Stimulated activated naive B cell treated with anti-CD40 and anti-IgM and Interleukin-4, amounts not matched to agents 10 μg/mL and 1 μg/mL and 100 μg/mL, for 72 hours (primary cell): ENCODE data around the gene MICALL1.

ENCODE experiments used
- ATAC-seq, 2 donors: fragments of 150-1000 bp; cut with Tn5 transposase; replicated peaks; 2 replicates each; pipeline ENCODE4 v1.10.0; 2021; ENCODE audit warnings: moderate library complexity in 1 of 2
- DNase-seq: peaks from one replicate; pipeline ENCODE4 v3.0.0; 2021
- H3K27ac Mint-ChIP-seq: one replicate; pipeline ENCODE4 v1.8.0; 2022; ENCODE audit warnings: mild to moderate bottlenecking, mixed read lengths
- H3K27me3 Mint-ChIP-seq, 2 donors: one replicate each; pipeline ENCODE4 v1.8.0; 2022; ENCODE audit warnings: mixed read lengths in 2 of 2
- H3K36me3 Mint-ChIP-seq, 2 donors: one replicate each; pipeline ENCODE4 v1.8.0; 2022; ENCODE audit warnings: mixed read lengths in 2 of 2, mild to moderate bottlenecking in 1 of 2
- H3K4me1 Mint-ChIP-seq, 2 donors: one replicate each; pipeline ENCODE4 v1.8.0; 2022; ENCODE audit warnings: mixed read lengths in 2 of 2, mild to moderate bottlenecking in 1 of 2
- H3K4me3 Mint-ChIP-seq, 2 donors: one replicate each; pipeline ENCODE4 v1.8.0; 2022; ENCODE audit warnings: mild to moderate bottlenecking in 2 of 2, mixed read lengths in 2 of 2, moderate library complexity in 1 of 2
- H3K9me3 Mint-ChIP-seq, 2 donors: one replicate each; pipeline ENCODE4 v1.8.0; 2022; ENCODE audit warnings: mixed read lengths in 2 of 2, mild to moderate bottlenecking in 1 of 2

The MICALL1 gene

GRCh38 chr22:37896181-37896592 lies 9.9 kb upstream of the MICALL1 start:
- Mint-ChIP-seq H3K4me3 (peak overlapping the region in 1 of 2 donors; percentile 22), H3K27me3 (no peaks in the 10 kb centered on the region), H3K9me3 (no peaks in the 10 kb centered on the region), H3K36me3 (peaks cover 19% of the 10 kb centered on the region in 2 donors), H3K27ac (peak overlapping the region; percentile 93), H3K4me1 (peaks cover 7 to 23% of the 10 kb centered on the region in 2 donors)
- no peak for DNase-seq
- peak; percentile 88 to 90 for ATAC-seq

GRCh38 chr22:37896939-37897338 lies 9.2 kb upstream of the MICALL1 start:
- Mint-ChIP-seq H3K27me3 (no peaks in the 10 kb centered on the region), H3K9me3 (no peaks in the 10 kb centered on the region), H3K36me3 (peaks cover 13 to 14% of the 10 kb centered on the region in 2 donors), H3K4me3 (no peak overlapping the region), H3K4me1 (peaks cover 7 to 23% of the 10 kb centered on the region in 2 donors), H3K27ac (peak overlapping the region; percentile 93)
- ATAC-seq: no peak
- DNase-seq: no peak

- H3K9me3 Mint-ChIP-seq: no peaks in the 10 kb centered on the region
- peaks cover 7 to 23% of the 10 kb centered on the region in 2 donors for H3K4me1 Mint-ChIP-seq
- peak overlapping the region; percentile 39 for H3K27ac Mint-ChIP-seq
- peaks cover 9% of the 10 kb centered on the region in 2 donors for H3K36me3 Mint-ChIP-seq
- ATAC-seq (no peak), DNase-seq (no peak)
- no peaks in the 10 kb centered on the region for H3K27me3 Mint-ChIP-seq
- H3K4me3 Mint-ChIP-seq: no peak overlapping the region
These were observed 8.3 kb upstream of the MICALL1 start for GRCh38 chr22:37897807-37898206.

- H3K4me3 Mint-ChIP-seq: no peak overlapping the region
- peaks cover 3 to 4% of the 10 kb centered on the region in 2 donors for H3K36me3 Mint-ChIP-seq
- no peaks in the 10 kb centered on the region for H3K27me3 Mint-ChIP-seq
- DNase-seq: no peak
- H3K27ac Mint-ChIP-seq: no peak overlapping the region
- peaks cover 7 to 23% of the 10 kb centered on the region in 2 donors for H3K4me1 Mint-ChIP-seq
- ATAC-seq: no peak
- H3K9me3 Mint-ChIP-seq: no peaks in the 10 kb centered on the region
These were observed 7.5 kb upstream of the MICALL1 start for GRCh38 chr22:37898441-37899181.

GRCh38 chr22:37904572-37905533 lies 1.2 kb upstream of the MICALL1 start:
- H3K4me3 Mint-ChIP-seq: peak overlapping the region; percentile 85 to 89
- H3K9me3 Mint-ChIP-seq: no peaks in the 10 kb centered on the region
- DNase-seq: peak; percentile 33
- H3K36me3 Mint-ChIP-seq: peaks cover 0 to 9% of the 10 kb centered on the region in 2 donors
- peaks cover 23 to 28% of the 10 kb centered on the region in 2 donors for H3K4me1 Mint-ChIP-seq
- peak; percentile 21 to 56 for ATAC-seq
- H3K27ac Mint-ChIP-seq: peak overlapping the region; percentile 96
- H3K27me3 Mint-ChIP-seq: no peaks in the 10 kb centered on the region

- no peaks in the 10 kb centered on the region for H3K9me3 Mint-ChIP-seq
- H3K4me1 Mint-ChIP-seq: peaks cover 23 to 28% of the 10 kb centered on the region in 2 donors
- H3K4me3 Mint-ChIP-seq: peak overlapping the region; percentile 76 to 89
- no peak for DNase-seq
- H3K36me3 Mint-ChIP-seq: peaks cover 0 to 9% of the 10 kb centered on the region in 2 donors
- peak; percentile 56 to 63 for ATAC-seq
- H3K27me3 Mint-ChIP-seq: no peaks in the 10 kb centered on the region
- peak overlapping the region; percentile 80 for H3K27ac Mint-ChIP-seq
These were observed 389 bp downstream of the MICALL1 start for GRCh38 chr22:37906364-37907008.

- ATAC-seq: no peak
- peak overlapping the region; percentile 76 to 89 for H3K4me3 Mint-ChIP-seq
- no peaks in the 10 kb centered on the region for H3K27me3 Mint-ChIP-seq
- H3K36me3 Mint-ChIP-seq: peaks cover 0 to 13% of the 10 kb centered on the region in 2 donors
- DNase-seq: no peak
- peaks cover 23 to 33% of the 10 kb centered on the region in 2 donors for H3K4me1 Mint-ChIP-seq
- peak overlapping the region; percentile 80 for H3K27ac Mint-ChIP-seq
- H3K9me3 Mint-ChIP-seq: no peaks in the 10 kb centered on the region
These were observed 1.2 kb downstream of the MICALL1 start for GRCh38 chr22:37907036-37907954.

GRCh38 chr22:37909766-37910165 lies 3.7 kb downstream of the MICALL1 start:
- H3K4me3 Mint-ChIP-seq: no peak overlapping the region
- peaks cover 31 to 39% of the 10 kb centered on the region in 2 donors for H3K4me1 Mint-ChIP-seq
- H3K9me3 Mint-ChIP-seq: no peaks in the 10 kb centered on the region
- peak overlapping the region; percentile 37 for H3K27ac Mint-ChIP-seq
- no peaks in the 10 kb centered on the region for H3K27me3 Mint-ChIP-seq
- DNase-seq (no peak), ATAC-seq (no peak)
- H3K36me3 Mint-ChIP-seq: peaks cover 0 to 20% of the 10 kb centered on the region in 2 donors

- DNase-seq (no peak), ATAC-seq (no peak)
- H3K4me3 Mint-ChIP-seq: no peak overlapping the region
- peaks cover 21 to 30% of the 10 kb centered on the region in 2 donors for H3K4me1 Mint-ChIP-seq
- no peaks in the 10 kb centered on the region for H3K9me3 Mint-ChIP-seq
- peaks cover 0 to 20% of the 10 kb centered on the region in 2 donors for H3K36me3 Mint-ChIP-seq
- no peak overlapping the region for H3K27ac Mint-ChIP-seq
- H3K27me3 Mint-ChIP-seq: no peaks in the 10 kb centered on the region
These were observed 5.0 kb downstream of the MICALL1 start for GRCh38 chr22:37910890-37911672.

- peaks cover 21 to 31% of the 10 kb centered on the region in 2 donors for H3K4me1 Mint-ChIP-seq
- no peak overlapping the region for H3K4me3 Mint-ChIP-seq
- DNase-seq: no peak
- no peak overlapping the region for H3K27ac Mint-ChIP-seq
- H3K9me3 Mint-ChIP-seq: no peaks in the 10 kb centered on the region
- peaks cover 2 to 23% of the 10 kb centered on the region in 2 donors for H3K36me3 Mint-ChIP-seq
- ATAC-seq: no peak
- no peaks in the 10 kb centered on the region for H3K27me3 Mint-ChIP-seq
These were observed 5.6 kb downstream of the MICALL1 start for GRCh38 chr22:37911697-37912096.

GRCh38 chr22:37912171-37912570 lies 6.1 kb downstream of the MICALL1 start:
- DNase-seq: no peak
- H3K4me1 Mint-ChIP-seq: peaks cover 16 to 29% of the 10 kb centered on the region in 2 donors
- H3K36me3 Mint-ChIP-seq: peaks cover 2 to 24% of the 10 kb centered on the region in 2 donors
- no peaks in the 10 kb centered on the region for H3K27me3 Mint-ChIP-seq
- H3K9me3 Mint-ChIP-seq: no peaks in the 10 kb centered on the region
- no peak for ATAC-seq
- no peak overlapping the region for H3K4me3 Mint-ChIP-seq
- peak overlapping the region; percentile 43 for H3K27ac Mint-ChIP-seq

- Mint-ChIP-seq H3K27ac (peak overlapping the region; percentile 68), H3K27me3 (no peaks in the 10 kb centered on the region), H3K36me3 (peaks cover 7 to 27% of the 10 kb centered on the region in 2 donors), H3K4me3 (no peak overlapping the region), H3K4me1 (peaks cover 15 to 24% of the 10 kb centered on the region in 2 donors), H3K9me3 (no peaks in the 10 kb centered on the region)
- ATAC-seq: peak; percentile 49 to 66
- peak; percentile 21 for DNase-seq
These were observed 7.2 kb downstream of the MICALL1 start for GRCh38 chr22:37913233-37913721.
